ENCODE results near the gene CD247.

Gene CD247

DNA sequence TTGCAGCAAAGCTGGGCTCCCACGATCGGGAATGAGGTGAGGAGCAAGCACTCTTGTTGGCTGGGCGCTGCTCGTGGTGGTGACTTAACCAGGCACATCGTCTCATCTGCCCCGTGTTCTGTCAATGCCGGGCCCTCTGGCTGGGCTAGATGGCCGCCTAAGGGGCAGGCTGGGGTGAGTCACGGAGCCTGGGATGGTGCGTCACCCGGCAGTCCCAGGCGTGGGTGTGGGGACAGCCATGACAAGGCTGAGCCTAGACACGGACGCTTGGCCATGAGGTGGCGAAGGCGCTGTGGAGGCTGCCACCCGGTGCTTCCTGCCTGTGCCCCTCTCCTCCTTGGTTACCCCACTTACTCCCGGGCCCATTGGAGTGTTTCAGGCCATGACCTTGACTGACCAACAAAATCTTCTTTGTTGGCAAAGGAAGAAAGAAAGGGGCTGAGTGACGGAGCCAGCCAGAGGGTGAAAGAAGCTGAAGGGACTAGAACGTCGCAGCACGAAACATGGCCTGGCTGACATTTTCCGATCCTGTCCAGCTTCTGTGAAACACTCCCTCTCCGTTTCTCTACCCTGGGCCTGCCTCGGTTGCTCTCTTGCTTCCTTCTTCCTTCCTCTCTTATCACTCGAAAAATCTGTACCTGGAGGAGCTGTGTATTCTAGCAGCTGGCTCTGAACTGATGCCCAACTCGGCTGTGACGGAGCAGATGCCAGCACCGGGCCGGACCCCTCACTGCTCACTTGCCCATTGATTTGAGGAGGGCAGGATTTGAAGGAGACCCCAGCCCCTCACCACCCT, 596 bp downstream of the CD247 start:
- DNase-seq (ENCODE audit: low read depth), result no peak
- no peak overlapping the region for H3K4me3 ChIP-seq (ENCODE audit: low read depth, low read length)
- TF ChIP-seq, protein P1, sequence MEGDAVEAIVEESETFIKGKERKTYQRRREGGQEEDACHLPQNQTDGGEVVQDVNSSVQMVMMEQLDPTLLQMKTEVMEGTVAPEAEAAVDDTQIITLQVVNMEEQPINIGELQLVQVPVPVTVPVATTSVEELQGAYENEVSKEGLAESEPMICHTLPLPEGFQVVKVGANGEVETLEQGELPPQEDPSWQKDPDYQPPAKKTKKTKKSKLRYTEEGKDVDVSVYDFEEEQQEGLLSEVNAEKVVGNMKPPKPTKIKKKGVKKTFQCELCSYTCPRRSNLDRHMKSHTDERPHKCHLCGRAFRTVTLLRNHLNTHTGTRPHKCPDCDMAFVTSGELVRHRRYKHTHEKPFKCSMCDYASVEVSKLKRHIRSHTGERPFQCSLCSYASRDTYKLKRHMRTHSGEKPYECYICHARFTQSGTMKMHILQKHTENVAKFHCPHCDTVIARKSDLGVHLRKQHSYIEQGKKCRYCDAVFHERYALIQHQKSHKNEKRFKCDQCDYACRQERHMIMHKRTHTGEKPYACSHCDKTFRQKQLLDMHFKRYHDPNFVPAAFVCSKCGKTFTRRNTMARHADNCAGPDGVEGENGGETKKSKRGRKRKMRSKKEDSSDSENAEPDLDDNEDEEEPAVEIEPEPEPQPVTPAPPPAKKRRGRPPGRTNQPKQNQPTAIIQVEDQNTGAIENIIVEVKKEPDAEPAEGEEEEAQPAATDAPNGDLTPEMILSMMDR (IDR thresholded peaks at IDR 0.05; ENCODE audit: low read depth, low read length), result no peak
- TF ChIP-seq POLR2A (IDR thresholded peaks at IDR 0.05; ENCODE audit: extremely low read depth, insufficient read length) (no peak), MYC (IDR thresholded peaks at IDR 0.05; ENCODE audit: low read depth, low read length) (no peak)
- TF ChIP-seq, protein P2, sequence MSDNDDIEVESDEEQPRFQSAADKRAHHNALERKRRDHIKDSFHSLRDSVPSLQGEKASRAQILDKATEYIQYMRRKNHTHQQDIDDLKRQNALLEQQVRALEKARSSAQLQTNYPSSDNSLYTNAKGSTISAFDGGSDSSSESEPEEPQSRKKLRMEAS (IDR thresholded peaks at IDR 0.05; ENCODE audit: low read depth, low read length), result no peak

GRCh38 chr1:167516404-167517388, 1.6 kb downstream of the CD247 start:
- no peak for DNase-seq (ENCODE audit: low read depth)
- H3K4me3 ChIP-seq (ENCODE audit: low read depth, low read length), result no peak overlapping the region
- TF ChIP-seq POLR2A (IDR thresholded peaks at IDR 0.05; ENCODE audit: extremely low read depth, insufficient read length) (no peak), MYC (IDR thresholded peaks at IDR 0.05; ENCODE audit: low read depth, low read length) (no peak)
- TF ChIP-seq, protein P1 (IDR thresholded peaks at IDR 0.05; ENCODE audit: low read depth, low read length), result no peak
- TF ChIP-seq, protein P2 (IDR thresholded peaks at IDR 0.05; ENCODE audit: low read depth, low read length), result no peak

DNA sequence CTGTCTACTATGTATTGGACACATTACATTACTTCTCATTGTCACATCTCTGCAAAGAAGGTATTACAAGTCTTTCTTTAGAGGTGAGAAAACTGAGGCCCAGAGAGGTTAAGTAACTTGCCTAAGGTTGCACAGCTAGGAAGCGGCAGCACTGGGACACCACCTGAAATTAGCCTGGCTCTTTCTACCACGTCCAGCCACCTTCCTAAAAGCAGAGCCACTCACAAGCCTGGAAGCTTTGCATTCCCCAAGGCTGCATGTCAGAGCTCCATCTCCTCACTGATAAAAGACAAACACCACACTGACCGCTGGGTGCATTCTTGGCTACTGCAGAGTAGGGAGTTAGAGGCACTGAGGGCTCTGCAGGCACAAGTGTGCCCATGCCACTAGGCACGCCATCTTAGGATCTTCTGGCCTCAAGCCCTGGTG, 2.4 kb downstream of the CD247 start:
- TF ChIP-seq, protein P2 (IDR thresholded peaks at IDR 0.05; ENCODE audit: low read depth, low read length), result no peak
- TF ChIP-seq, protein P1 (IDR thresholded peaks at IDR 0.05; ENCODE audit: low read depth, low read length), result no peak
- no peak for TF ChIP-seq MYC (IDR thresholded peaks at IDR 0.05; ENCODE audit: low read depth, low read length)
- TF ChIP-seq POLR2A (IDR thresholded peaks at IDR 0.05; ENCODE audit: extremely low read depth, insufficient read length), result no peak
- no peak for DNase-seq (ENCODE audit: low read depth)

GRCh38 chr1:167515461-167515860, 2.9 kb downstream of the CD247 start:
- no peak overlapping the region for H3K4me3 ChIP-seq (ENCODE audit: low read depth, low read length)
- DNase-seq (ENCODE audit: low read depth), result no peak
- TF ChIP-seq, protein P2 (IDR thresholded peaks at IDR 0.05; ENCODE audit: low read depth, low read length), result no peak
- no peak for TF ChIP-seq MYC (IDR thresholded peaks at IDR 0.05; ENCODE audit: low read depth, low read length)

More for the DNA sequence above, 2.4 kb downstream of the CD247 start:
- no peak overlapping the region for H3K4me3 ChIP-seq (ENCODE audit: low read depth, low read length)

DNA sequence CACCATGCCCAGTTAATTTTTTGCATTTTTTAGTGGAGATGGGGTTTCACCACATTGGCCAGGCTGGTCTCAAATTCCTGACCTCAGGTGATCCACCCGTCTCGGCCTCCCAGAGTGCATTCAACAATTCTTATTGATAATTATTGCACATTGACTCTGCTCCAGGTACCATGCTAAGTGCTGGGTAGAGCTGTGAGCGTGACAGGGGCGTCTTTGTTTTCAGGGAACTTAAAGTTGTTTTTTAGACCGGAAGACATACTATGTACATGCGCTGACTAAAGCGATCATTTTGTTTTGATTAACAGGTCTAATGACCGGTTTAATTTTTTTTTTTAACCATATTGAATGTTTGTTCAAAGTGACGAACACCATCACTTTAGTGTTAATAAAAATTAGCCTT, 4.0 kb downstream of the CD247 start:
- TF ChIP-seq, protein P1 (IDR thresholded peaks at IDR 0.05; ENCODE audit: low read depth, low read length), result no peak
- no peak for DNase-seq (ENCODE audit: low read depth)
- no peak overlapping the region for H3K4me3 ChIP-seq (ENCODE audit: low read depth, low read length)

All from NB4 (cell line).